ENCODE measurements around the gene GLDN.

Gene GLDN

GRCh38 chr15:51341366-51342226 lies at the start of gene GLDN:
GLDN (plus strand) TSS chr15:51341655; CDS start chr15:51341685, 30 bp downstream.
- DNase-seq (ENCODE audit: low read depth, low spot score) = no peak

GRCh38 chr15:51298620-51299019 lies 42.8 kb upstream of the GLDN start:
- DNase-seq (ENCODE audit: low read depth, low spot score) = no peak

- DNase-seq (ENCODE audit: low read depth, low spot score) = no peak
These were observed 42.1 kb upstream of the GLDN start for GRCh38 chr15:51299187-51300015.

- no peak for DNase-seq (ENCODE audit: low read depth, low spot score)
These were observed 39.0 kb upstream of the GLDN start for GRCh38 chr15:51302480-51302879.

GRCh38 chr15:51303462-51303980 lies 37.9 kb upstream of the GLDN start:
- DNase-seq (ENCODE audit: low read depth, low spot score) = no peak

- DNase-seq (ENCODE audit: low read depth, low spot score) = no peak
These were observed 34.1 kb upstream of the GLDN start for GRCh38 chr15:51307325-51307724.

GRCh38 chr15:51307811-51308210 lies 33.6 kb upstream of the GLDN start:
- DNase-seq (ENCODE audit: low read depth, low spot score) = no peak

GRCh38 chr15:51310064-51310463 lies 31.4 kb upstream of the GLDN start:
- no peak for DNase-seq (ENCODE audit: low read depth, low spot score)

- no peak for DNase-seq (ENCODE audit: low read depth, low spot score)
These were observed 29.9 kb upstream of the GLDN start for GRCh38 chr15:51311510-51311909.

- DNase-seq (ENCODE audit: low read depth, low spot score) = no peak
These were observed 29.0 kb upstream of the GLDN start for GRCh38 chr15:51312166-51313073.

GRCh38 chr15:51313074-51313393 lies 28.4 kb upstream of the GLDN start:
- no peak for DNase-seq (ENCODE audit: low read depth, low spot score)

- DNase-seq (ENCODE audit: low read depth, low spot score) = no peak
These were observed 27.7 kb upstream of the GLDN start for GRCh38 chr15:51313644-51314280.

GRCh38 chr15:51314391-51315337 lies 26.8 kb upstream of the GLDN start:
- DNase-seq (ENCODE audit: low read depth, low spot score) = no peak

GRCh38 chr15:51315726-51316125 lies 25.7 kb upstream of the GLDN start:
- DNase-seq (ENCODE audit: low read depth, low spot score) = no peak

GRCh38 chr15:51316636-51317035 lies 24.8 kb upstream of the GLDN start:
- no peak for DNase-seq (ENCODE audit: low read depth, low spot score)

- DNase-seq (ENCODE audit: low read depth, low spot score) = no peak
These were observed 22.9 kb upstream of the GLDN start for GRCh38 chr15:51318382-51319150.

- DNase-seq (ENCODE audit: low read depth, low spot score) = no peak
These were observed 21.9 kb upstream of the GLDN start for GRCh38 chr15:51319539-51319938.

GRCh38 chr15:51320843-51321242 lies 20.6 kb upstream of the GLDN start:
- DNase-seq (ENCODE audit: low read depth, low spot score) = no peak

GRCh38 chr15:51321316-51321715 lies 20.1 kb upstream of the GLDN start:
- no peak for DNase-seq (ENCODE audit: low read depth, low spot score)

Measured in brain pericyte (primary cell).